GM08714 (cell line): ENCODE data around the gene FARP1.

Experiments
- H3K4me3 ChIP-seq: fragments of 200-500 bp; sonication (Bioruptor generic); 2 replicates; pipeline ENCODE4 v1.5.1; 2014; ENCODE audit warnings: mild to moderate bottlenecking, low read length, inconsistent platforms
- ZNF274 ChIP-seq: IDR thresholded peaks from 2 replicates; pipeline ENCODE4 v1.6.1; 2012; ENCODE audit warnings: mild to moderate bottlenecking, low read depth, low read length

FARP1 gene

GRCh38 chr13:98273824-98274742, 131.2 kb downstream of the FARP1 start:
- H3K4me3 ChIP-seq = no peak overlapping the region
- no peak for TF ChIP-seq ZNF274

- no peak for TF ChIP-seq ZNF274
- H3K4me3 ChIP-seq = no peak overlapping the region
Measured at GRCh38 chr13:98274921-98275487, 132.1 kb downstream of the FARP1 start.

- no peak overlapping the region for H3K4me3 ChIP-seq
- TF ChIP-seq ZNF274 = no peak
Measured at GRCh38 chr13:98275681-98276171, 132.8 kb downstream of the FARP1 start.

GRCh38 chr13:98276486-98276885, 133.6 kb downstream of the FARP1 start:
- no peak overlapping the region for H3K4me3 ChIP-seq
- TF ChIP-seq ZNF274 = no peak

GRCh38 chr13:98278068-98278724, 135.3 kb downstream of the FARP1 start:
- H3K4me3 ChIP-seq = no peak overlapping the region
- no peak for TF ChIP-seq ZNF274

GRCh38 chr13:98279473-98280175, 136.7 kb downstream of the FARP1 start:
- no peak overlapping the region for H3K4me3 ChIP-seq
- TF ChIP-seq ZNF274 = no peak

GRCh38 chr13:98280176-98280510, 137.2 kb downstream of the FARP1 start:
- TF ChIP-seq ZNF274 = no peak
- H3K4me3 ChIP-seq = no peak overlapping the region

- TF ChIP-seq ZNF274 = no peak
- H3K4me3 ChIP-seq = no peak overlapping the region
Measured at GRCh38 chr13:98284679-98285078, 141.8 kb downstream of the FARP1 start.

- H3K4me3 ChIP-seq = no peak overlapping the region
- no peak for TF ChIP-seq ZNF274
Measured at GRCh38 chr13:98285317-98285716, 142.4 kb downstream of the FARP1 start.

GRCh38 chr13:98285852-98286594, 143.1 kb downstream of the FARP1 start:
- TF ChIP-seq ZNF274 = no peak
- H3K4me3 ChIP-seq = no peak overlapping the region

- no peak for TF ChIP-seq ZNF274
Measured at GRCh38 chr13:98286799-98287198, 143.9 kb downstream of the FARP1 start.

GRCh38 chr13:98288211-98288610, 145.3 kb downstream of the FARP1 start:
- H3K4me3 ChIP-seq = no peak overlapping the region
- no peak for TF ChIP-seq ZNF274

More at GRCh38 chr13:98286799-98287198, 143.9 kb downstream of the FARP1 start:
- no peak overlapping the region for H3K4me3 ChIP-seq

GRCh38 chr13:98289339-98289945, 146.5 kb downstream of the FARP1 start:
- no peak overlapping the region for H3K4me3 ChIP-seq
- TF ChIP-seq ZNF274 = no peak
